H1 (cell line): ENCODE results near the gene RALY. TPM values are rescaled to one million over a fixed set of nuclear protein-coding genes. Genes with fewer than 3 reads are reported as not detected.
"Not testable (repeated sequence)": the region's sequence is repeated elsewhere in the genome, so short reads cannot be mapped to it uniquely, and the experiment has no call there.

Experiments
- CTCF ChIA-PET: fragments of 300-600 bp; sonication (Branson Sonifier 250); formaldehyde crosslinking; loops from one replicate; lab custom pipeline; 2021; ENCODE audit not compliant: partially characterized antibody; lab: Charles Lee
- POLR2A ChIA-PET: fragments of 300-600 bp; sonication (Branson Sonifier 250); formaldehyde crosslinking; loops from one replicate; lab custom pipeline; 2021; ENCODE audit warnings: inconsistent platforms; ENCODE audit not compliant: partially characterized antibody; lab: Charles Lee
- DNase-seq, 2 experiments: peaks; one replicate each; pipeline versions ENCODE4 v3.0.0 to v3.0.0-alpha.2; 2010 to 2022; ENCODE audit warnings: low spot score in 2 of 2, low read depth in 1 of 2, mixed read lengths in 1 of 2
- FAIRE-seq: peaks from 2 replicates; lab custom pipeline; 2011; peaks lifted over from hg19 to GRCh38; lab: Jason Lieb, UNC
- H2AFZ ChIP-seq: 2 replicates; pipeline ENCODE4 v1.8.1; 2012; ENCODE audit warnings: low read length, inconsistent platforms
- H2AK5ac ChIP-seq: 2 replicates; pipeline ENCODE4 v1.6.1; 2013; ENCODE audit warnings: low read depth, low read length
- H2BK120ac ChIP-seq: replicated peaks from 2 replicates; pipeline ENCODE3; 2013; ENCODE audit warnings: low read depth, low read length, inconsistent platforms
- H2BK12ac ChIP-seq: 2 replicates; pipeline ENCODE4 v1.6.1; 2013; ENCODE audit warnings: low read depth, low read length
- H2BK15ac ChIP-seq: 2 replicates; pipeline ENCODE4 v1.6.1; 2013; ENCODE audit warnings: low read length
- H2BK20ac ChIP-seq: 2 replicates; pipeline ENCODE4 v1.6.1; 2013; ENCODE audit warnings: low read length
- H2BK5ac ChIP-seq: 2 replicates; pipeline ENCODE4 v1.6.1; 2013; ENCODE audit warnings: low read depth, low read length
- H3K14ac ChIP-seq: 2 replicates; pipeline ENCODE4 v1.6.1; 2013; ENCODE audit warnings: inconsistent platforms; ENCODE audit not compliant: insufficient read length
- H3K18ac ChIP-seq: 2 replicates; pipeline ENCODE4 v1.6.1; 2013; ENCODE audit warnings: low read length; ENCODE audit errors: extremely low read depth
- H3K23ac ChIP-seq: 2 replicates; pipeline ENCODE4 v1.6.1; 2013; ENCODE audit warnings: inconsistent platforms; ENCODE audit not compliant: insufficient read length
- H3K23me2 ChIP-seq: 2 replicates; pipeline ENCODE4 v1.6.1; 2013; ENCODE audit warnings: low read depth, low read length
- H3K27ac ChIP-seq: 2 replicates; pipeline ENCODE4 v1.6.1; 2011; ENCODE audit warnings: low read depth, low read length, inconsistent platforms
- H3K27me3 ChIP-seq, 4 experiments: replicated peaks in 1 of 4; 1 replicate in 1 of 4; 2 replicates in 3 of 4; pipeline versions ENCODE4 v1.6.1 to v1.8.1; 2011 to 2013; ENCODE audit warnings: low read length in 3 of 4, mild to moderate bottlenecking in 3 of 4, inconsistent platforms in 2 of 4, mixed read lengths in 2 of 4, moderate library complexity in 1 of 4; ENCODE audit not compliant: control insufficient read depth in 3 of 4, insufficient read depth in 3 of 4; ENCODE audit errors: extremely low read depth in 1 of 4
- H3K36me3 ChIP-seq, 4 experiments: 2 replicates each; pipeline versions ENCODE4 v1.6.1 to v1.8.1; 2011 to 2013; ENCODE audit warnings: mild to moderate bottlenecking in 4 of 4, low read length in 3 of 4, moderate library complexity in 2 of 4, control low read depth in 1 of 4, inconsistent platforms in 1 of 4; ENCODE audit not compliant: insufficient read depth in 4 of 4, control insufficient read depth in 2 of 4
- H3K4ac ChIP-seq: replicated peaks from 2 replicates; pipeline ENCODE3; 2013; ENCODE audit warnings: low read length, low read depth, mixed read lengths, inconsistent platforms; ENCODE audit not compliant: insufficient read length
- H3K4me1 ChIP-seq, 4 experiments: replicated peaks in 1 of 4; 1 replicate in 1 of 4; 2 replicates in 3 of 4; pipeline versions ENCODE4 v1.6.1 to v1.8.1; 2011 to 2013; ENCODE audit warnings: low read length in 3 of 4, inconsistent platforms in 2 of 4, mixed read lengths in 1 of 4; ENCODE audit not compliant: insufficient read depth in 4 of 4, control insufficient read depth in 3 of 4
- H3K4me2 ChIP-seq, 2 experiments: 2 replicates each; pipeline versions ENCODE4 v1.6.1 to v1.8.1; 2011 to 2013; ENCODE audit warnings: low read depth in 2 of 2, low read length in 2 of 2, control low read depth in 1 of 2, inconsistent platforms in 1 of 2, mild to moderate bottlenecking in 1 of 2; ENCODE audit not compliant: insufficient read depth in 1 of 2
- H3K4me3 ChIP-seq, 4 experiments: fragments of 200-600, 300-600 bp in 1 of 4; sonication (generic), shearing (Covaris generic), sonication (Bioruptor Twin) in 1 of 4; 2 replicates each; pipeline versions ENCODE4 v1.5.1 to v1.8.1; 2011 to 2016; ENCODE audit warnings: low read length in 4 of 4, low read depth in 3 of 4, control low read depth in 2 of 4, inconsistent platforms in 2 of 4, mild to moderate bottlenecking in 2 of 4, mixed read lengths in 1 of 4, moderate library complexity in 1 of 4; ENCODE audit not compliant: insufficient read depth in 2 of 4; ENCODE audit errors: extremely low read depth in 1 of 4
- H3K56ac ChIP-seq: replicated peaks from 2 replicates; pipeline ENCODE3; 2013; ENCODE audit warnings: low read depth, mild to moderate bottlenecking, mixed read lengths, low read length, inconsistent platforms; ENCODE audit not compliant: insufficient read length
- H3K79me1 ChIP-seq: 2 replicates; pipeline ENCODE4 v1.6.1; 2013; ENCODE audit warnings: low read depth, low read length, control low read depth
- H3K79me2 ChIP-seq, 2 experiments: 2 replicates each; pipeline versions ENCODE4 v1.6.1 to v1.8.1; 2012 to 2013; ENCODE audit warnings: low read length in 2 of 2, mild to moderate bottlenecking in 2 of 2, inconsistent platforms in 1 of 2; ENCODE audit not compliant: insufficient read depth in 2 of 2, control insufficient read depth in 1 of 2
- H3K9ac ChIP-seq, 4 experiments: replicated peaks in 1 of 4; 1 replicate in 1 of 4; 2 replicates in 3 of 4; pipeline versions ENCODE4 v1.6.1 to v1.8.1; 2011 to 2013; ENCODE audit warnings: low read depth in 3 of 4, low read length in 3 of 4, control low read depth in 2 of 4, mild to moderate bottlenecking in 2 of 4, moderate library complexity in 2 of 4, inconsistent platforms in 1 of 4; ENCODE audit errors: extremely low read depth in 1 of 4
- H3K9me3 ChIP-seq, 2 experiments: 2 replicates each; pipeline versions ENCODE4 v1.6.1 to v1.8.1; 2012 to 2013; ENCODE audit warnings: mild to moderate bottlenecking in 2 of 2, moderate library complexity in 2 of 2, control low read depth in 1 of 2, inconsistent platforms in 1 of 2, low read depth in 1 of 2, low read length in 1 of 2, mixed read lengths in 1 of 2; ENCODE audit not compliant: insufficient read depth in 2 of 2
- H4K20me1 ChIP-seq, 2 experiments: replicated peaks in 1 of 2; 2 replicates each; pipeline versions ENCODE3 to v1.8.1; 2011 to 2013; ENCODE audit warnings: inconsistent platforms in 2 of 2, low read length in 2 of 2, mild to moderate bottlenecking in 1 of 2; ENCODE audit not compliant: insufficient read depth in 2 of 2, control insufficient read depth in 1 of 2
- H4K5ac ChIP-seq: 2 replicates; pipeline ENCODE4 v1.6.1; 2013; ENCODE audit warnings: low read length, low read depth, mixed read lengths, inconsistent platforms; ENCODE audit not compliant: insufficient read length
- H4K8ac ChIP-seq: 2 replicates; pipeline ENCODE4 v1.8.0; 2013; ENCODE audit warnings: mild to moderate bottlenecking, moderate library complexity, low read length, inconsistent platforms; ENCODE audit not compliant: insufficient read depth; ENCODE audit errors: extremely low read depth
- H4K91ac ChIP-seq: replicated peaks from 2 replicates; pipeline ENCODE3; 2013; ENCODE audit warnings: low read length, mixed read lengths, inconsistent platforms; ENCODE audit not compliant: insufficient read length
- WGBS, 2 experiments: shearing (Covaris generic) in 1 of 2; methylation state at CpG; one replicate each; pipeline versions ENCODE4 v1.1.6 to v1.1.7; 2013 to 2015; ENCODE audit warnings: low lambda C conversion rate in 2 of 2, mixed read lengths in 2 of 2, inconsistent platforms in 1 of 2, low coverage in 1 of 2, missing lambda C conversion rate in 1 of 2; ENCODE audit not compliant: insufficient replicate concordance in 2 of 2, insufficient coverage in 1 of 2, insufficient read length in 1 of 2; ENCODE audit errors: extremely low coverage in 1 of 2, missing lambda C conversion rate in 1 of 2; 5-methylcytosine and 5-hydroxymethylcytosine counted together
- polyA plus RNA-seq, 7 experiments: library from polyadenylated mRNA; depleted of rRNA in 3 of 7; stranded (reverse) in 5 of 7; unstranded in 2 of 7; fragments of >200 nt in 5 of 7; fragments of 200-250 nt in 2 of 7; gene quantifications; 1 replicate in 5 of 7; 2 replicates in 1 of 7; 4 replicates in 1 of 7; pipeline versions ENCODE4 v1.2.1 to v1.2.3, GENCODE V29; 2011 to 2013; ENCODE audit warnings: missing spikeins in 2 of 7, mixed read lengths in 2 of 7
- total RNA-seq: library from RNA; stranded (reverse); fragmentation: NEBNext Ultra II Directional; extraction: Animal tissue kit (Norgen Biotek cat#: 25700); gene quantifications from 2 replicates; pipeline ENCODE4 v1.2.1, GENCODE V29; 2021

Gene RALY
- total and polyA plus RNA-seq, 2 of the 8 experiments (the other 6 are each of a cell fraction or from before 2014, with no cell fraction given) = 133 to 148 TPM

GRCh38 chr20:34132491-34132890 lies 138.8 kb downstream of the RALY start:
- H2AFZ ChIP-seq, H4K20me1 ChIP-seq, H3K56ac ChIP-seq, H2AK5ac ChIP-seq, H4K8ac ChIP-seq, H3K27me3 ChIP-seq, H3K4me2 ChIP-seq, H2BK20ac ChIP-seq, POLR2A ChIA-PET, H3K27ac ChIP-seq, H3K4ac ChIP-seq, H3K79me2 ChIP-seq, H2BK5ac ChIP-seq, H3K4me3 ChIP-seq, H3K23ac ChIP-seq, FAIRE-seq, H3K79me1 ChIP-seq, H3K23me2 ChIP-seq, H3K36me3 ChIP-seq, H3K4me1 ChIP-seq, H2BK15ac ChIP-seq, H3K18ac ChIP-seq, H4K5ac ChIP-seq, H4K91ac ChIP-seq, DNase-seq, H2BK120ac ChIP-seq, H3K9ac ChIP-seq, H3K14ac ChIP-seq, H2BK12ac ChIP-seq, CTCF ChIA-PET: not testable (repeated sequence)
- no CpG with 5 or more reads among the region's 26 CpGs for WGBS, 2 experiments
- peaks cover 0 to 13% of the 10 kb centered on the region in 2 experiments; a peak in 1 of 4 replicates for H3K9me3 ChIP-seq

DNA sequence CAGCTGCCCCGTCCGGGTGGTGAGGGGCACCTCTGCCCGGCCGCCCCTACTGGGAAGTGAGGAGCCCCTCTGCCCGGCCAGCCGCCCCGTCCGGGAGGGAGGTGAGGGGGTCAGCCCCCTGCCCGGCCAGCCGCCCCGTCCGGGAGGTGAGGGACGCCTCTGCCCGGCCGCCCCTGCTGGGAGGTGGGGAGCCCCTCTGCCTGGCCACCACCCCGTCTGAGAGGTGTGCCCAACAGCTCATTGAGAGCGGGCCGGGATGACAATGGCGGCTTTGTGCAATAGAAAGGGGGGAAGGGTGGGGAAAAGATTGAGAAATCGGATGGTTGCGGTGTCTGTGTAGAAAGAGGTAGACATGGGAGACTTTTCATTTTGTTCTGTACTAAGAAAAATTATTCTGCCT lies 139.2 kb downstream of the RALY start:
- H3K14ac ChIP-seq, H2BK15ac ChIP-seq, H2BK20ac ChIP-seq, H2BK5ac ChIP-seq, H3K27ac ChIP-seq, H3K79me1 ChIP-seq, H3K23ac ChIP-seq, H2BK120ac ChIP-seq, H2AFZ ChIP-seq, H3K4me2 ChIP-seq, H4K8ac ChIP-seq, H3K4me1 ChIP-seq, H3K56ac ChIP-seq, H4K91ac ChIP-seq, H3K9ac ChIP-seq, H3K18ac ChIP-seq, H2AK5ac ChIP-seq, H3K36me3 ChIP-seq, POLR2A ChIA-PET, H3K4ac ChIP-seq, DNase-seq, H4K20me1 ChIP-seq, H3K79me2 ChIP-seq, FAIRE-seq, H2BK12ac ChIP-seq, H3K4me3 ChIP-seq, CTCF ChIA-PET, H3K23me2 ChIP-seq, H4K5ac ChIP-seq, H3K27me3 ChIP-seq: not testable (repeated sequence)
- 93% methylated on average over 5 of the region's 21 CpGs; no CpG with 5 or more reads in 1 of the 2 experiments for WGBS, 2 experiments
- peaks cover 0 to 13% of the 10 kb centered on the region in 2 experiments; a peak in 1 of 4 replicates for H3K9me3 ChIP-seq
